NT2/D1 (cell line): Measurements from ENCODE around the gene THNSL1.

Experiments
- DNase-seq: peaks from one replicate; pipeline ENCODE4 v3.0.0-alpha.2; 2011; ENCODE audit warnings: low read depth, low spot score
- H3K27me3 ChIP-seq: 2 replicates; pipeline ENCODE4 v1.6.0; 2011; ENCODE audit warnings: mild to moderate bottlenecking; ENCODE audit not compliant: insufficient read length, insufficient read depth
- H3K36me3 ChIP-seq: 2 replicates; pipeline ENCODE4 v1.6.1; 2011; ENCODE audit warnings: mild to moderate bottlenecking, low read length, mixed read lengths; ENCODE audit not compliant: insufficient read depth, insufficient read length
- H3K4me1 ChIP-seq: 2 replicates; pipeline ENCODE4 v1.5.1; 2011; ENCODE audit not compliant: insufficient read depth, insufficient read length
- H3K4me3 ChIP-seq: 2 replicates; pipeline ENCODE4 v1.5.1; 2011; ENCODE audit warnings: low read depth; ENCODE audit not compliant: insufficient read length
- H3K9ac ChIP-seq: 2 replicates; pipeline ENCODE4 v1.6.0; 2011; ENCODE audit warnings: low read depth; ENCODE audit not compliant: insufficient read length
- H3K9me3 ChIP-seq: 2 replicates; pipeline ENCODE4 v1.5.1; 2011; ENCODE audit warnings: mild to moderate bottlenecking, low read length; ENCODE audit not compliant: insufficient read depth
- SUZ12 ChIP-seq: IDR thresholded peaks from 2 replicates; pipeline ENCODE4 v1.6.1; 2011; ENCODE audit not compliant: insufficient read length, insufficient read depth; ENCODE audit errors: extremely low read depth
- YY1 ChIP-seq: IDR thresholded peaks from 2 replicates; pipeline ENCODE4 v1.6.1; 2011; ENCODE audit not compliant: insufficient read length, insufficient read depth
- ZNF274 ChIP-seq: IDR thresholded peaks from 2 replicates; pipeline ENCODE4 v1.6.1; 2011; ENCODE audit warnings: mild to moderate bottlenecking, low read depth, low read length

The THNSL1 gene

GRCh38 chr10:25028711-25029110 is 12.3 kb downstream of the THNSL1 start:
- TF ChIP-seq YY1 (no peak), ZNF274 (no peak), SUZ12 (no peak)
- Histone ChIP-seq H3K36me3 (peaks cover 4% of the 10 kb centered on the region), H3K4me1 (no peaks in the 10 kb centered on the region), H3K9ac (no peak overlapping the region), H3K27me3 (no peaks in the 10 kb centered on the region), H3K9me3 (no peaks in the 10 kb centered on the region), H3K4me3 (no peak overlapping the region)
- DNase-seq = no peak

GRCh38 chr10:25029519-25029918 is 13.1 kb downstream of the THNSL1 start:
- Histone ChIP-seq H3K36me3 (no peaks in the 10 kb centered on the region), H3K9me3 (no peaks in the 10 kb centered on the region), H3K4me3 (no peak overlapping the region), H3K27me3 (no peaks in the 10 kb centered on the region), H3K9ac (no peak overlapping the region), H3K4me1 (no peaks in the 10 kb centered on the region)
- DNase-seq = no peak
- TF ChIP-seq YY1 = no peak
- no peak for TF ChIP-seq SUZ12
- TF ChIP-seq ZNF274 = no peak

- DNase-seq = no peak
- Histone ChIP-seq H3K27me3 (no peaks in the 10 kb centered on the region), H3K9ac (no peak overlapping the region), H3K4me1 (peaks cover 2% of the 10 kb centered on the region), H3K9me3 (no peaks in the 10 kb centered on the region), H3K4me3 (no peak overlapping the region), H3K36me3 (no peaks in the 10 kb centered on the region)
- no peak for TF ChIP-seq ZNF274
- no peak for TF ChIP-seq SUZ12
- TF ChIP-seq YY1 = no peak
Observed at GRCh38 chr10:25036381-25036780, 20.0 kb downstream of the THNSL1 start.

GRCh38 chr10:25038325-25038724 is 21.9 kb downstream of the THNSL1 start:
- no peaks in the 10 kb centered on the region for H3K27me3 ChIP-seq
- H3K36me3 ChIP-seq = no peaks in the 10 kb centered on the region
- TF ChIP-seq YY1 (no peak), SUZ12 (no peak), ZNF274 (no peak)
- DNase-seq = no peak
- H3K4me3 ChIP-seq = no peak overlapping the region
- H3K4me1 ChIP-seq = peaks cover 2% of the 10 kb centered on the region
- no peak overlapping the region for H3K9ac ChIP-seq
- H3K9me3 ChIP-seq = no peaks in the 10 kb centered on the region

- Histone ChIP-seq H3K9ac (no peak overlapping the region), H3K9me3 (no peaks in the 10 kb centered on the region), H3K36me3 (no peaks in the 10 kb centered on the region), H3K4me3 (no peak overlapping the region), H3K4me1 (peaks cover 2% of the 10 kb centered on the region), H3K27me3 (no peaks in the 10 kb centered on the region)
- no peak for DNase-seq
- TF ChIP-seq YY1 = no peak
- no peak for TF ChIP-seq SUZ12
- TF ChIP-seq ZNF274 = no peak
Observed at GRCh38 chr10:25039531-25039930, 23.1 kb downstream of the THNSL1 start.

GRCh38 chr10:25046641-25047040 is 30.2 kb downstream of the THNSL1 start:
- peaks cover 13% of the 10 kb centered on the region; the same call in 1 of the 2 replicates for H3K9me3 ChIP-seq

GRCh38 chr10:25047088-25047487 is 30.7 kb downstream of the THNSL1 start:
- Histone ChIP-seq H3K9ac (no peak overlapping the region), H3K4me1 (no peaks in the 10 kb centered on the region), H3K36me3 (no peaks in the 10 kb centered on the region), H3K27me3 (no peaks in the 10 kb centered on the region), H3K4me3 (no peak overlapping the region), H3K9me3 (peaks cover 14% of the 10 kb centered on the region; the same call in 1 of the 2 replicates)
- TF ChIP-seq SUZ12 = no peak
- no peak for TF ChIP-seq ZNF274
- no peak for TF ChIP-seq YY1
- DNase-seq = no peak

More at GRCh38 chr10:25046641-25047040, 30.2 kb downstream of the THNSL1 start:
- H3K9ac ChIP-seq = no peak overlapping the region
- DNase-seq = no peak
- no peaks in the 10 kb centered on the region for H3K4me1 ChIP-seq
- no peak overlapping the region for H3K4me3 ChIP-seq
- no peaks in the 10 kb centered on the region for H3K27me3 ChIP-seq
- no peaks in the 10 kb centered on the region for H3K36me3 ChIP-seq
- no peak for TF ChIP-seq SUZ12
- no peak for TF ChIP-seq YY1
- no peak for TF ChIP-seq ZNF274
